Natural killer cell (primary cell): ENCODE data around the gene FBH1. TPM values are rescaled to one million over a fixed set of nuclear protein-coding genes. Genes with fewer than 3 reads are reported as not detected.

Source experiments
- ATAC-seq, 3 donors: fragments of 150-1000 bp in 2 of 3; fragments of 200-7000 bp in 1 of 3; cut with Tn5 transposase; 1 replicate in 1 of 3; 2 replicates in 2 of 3; pipeline ENCODE4 v1.10.0; 2021; ENCODE audit warnings: mild to moderate bottlenecking in 2 of 3, moderate library complexity in 2 of 3
- DNase-seq, 2 donors: peaks; one replicate each; pipeline versions ENCODE4 v3.0.0 to v3.0.0-alpha.2; 2013 to 2021; ENCODE audit warnings: mixed read lengths in 1 of 2
- H3K27ac ChIP-seq: one replicate; pipeline ENCODE4 v1.5.1; 2013; ENCODE audit warnings: mild to moderate bottlenecking, low read length
- H3K27me3 ChIP-seq: one replicate; pipeline ENCODE4 v1.6.1; 2013; ENCODE audit warnings: low read length; ENCODE audit not compliant: control insufficient read depth, insufficient read depth
- H3K36me3 ChIP-seq: one replicate; pipeline ENCODE4 v1.6.1; 2013; ENCODE audit warnings: low read length; ENCODE audit not compliant: control insufficient read depth, insufficient read depth
- H3K4me1 ChIP-seq: one replicate; pipeline ENCODE4 v1.6.1; 2013; ENCODE audit warnings: low read length; ENCODE audit not compliant: control insufficient read depth, insufficient read depth
- H3K4me3 ChIP-seq: one replicate; pipeline ENCODE4 v1.5.1; 2013; ENCODE audit warnings: low read length
- H3K9me3 ChIP-seq: one replicate; pipeline ENCODE4 v1.6.1; 2013; ENCODE audit warnings: low read length; ENCODE audit not compliant: control insufficient read depth, insufficient read depth
- H3K27ac Mint-ChIP-seq, 2 donors: one replicate each; pipeline ENCODE4 v1.8.0; 2022; ENCODE audit warnings: mild to moderate bottlenecking in 2 of 2, mixed read lengths in 2 of 2, moderate library complexity in 1 of 2
- H3K27me3 Mint-ChIP-seq, 2 donors: one replicate each; pipeline ENCODE4 v1.8.0; 2022; ENCODE audit warnings: low read depth in 2 of 2, mixed read lengths in 2 of 2
- H3K36me3 Mint-ChIP-seq: one replicate; pipeline ENCODE4 v1.8.0; 2022; ENCODE audit warnings: mixed read lengths
- H3K4me1 Mint-ChIP-seq, 2 donors: one replicate each; pipeline ENCODE4 v1.8.0; 2022; ENCODE audit warnings: mixed read lengths in 2 of 2
- H3K4me3 Mint-ChIP-seq: one replicate; pipeline ENCODE4 v1.8.0; 2022; ENCODE audit warnings: mild to moderate bottlenecking, moderate library complexity, mixed read lengths
- H3K9me3 Mint-ChIP-seq, 2 donors: one replicate each; pipeline ENCODE4 v1.8.0; 2022; ENCODE audit warnings: mixed read lengths in 2 of 2
- CTCF ChIP-seq: fragments of 200-600 bp; IDR thresholded peaks from one replicate; pipeline ENCODE4 v1.8.0; 2022; ENCODE audit warnings: antibody characterized with exemption
- WGBS: methylation state at CpG from one replicate; pipeline ENCODE4 v1.1.7; 2013; ENCODE audit warnings: missing lambda C conversion rate; ENCODE audit not compliant: insufficient coverage; 5-methylcytosine and 5-hydroxymethylcytosine counted together
- intact Hi-C: fragments of 100-400 bp; cut with micrococcal nuclease; formaldehyde crosslinking; loops from one replicate; pipeline ENCODE4 v1.14.2; 2022
- total RNA-seq, 4 donors: library from RNA; stranded (reverse); fragments of 120-200 nt in 1 of 4; gene quantifications; one replicate each; pipeline versions ENCODE4 v1.2.3 to v1.2.4, GENCODE V29; 2013 to 2022

The FBH1 gene
- total RNA-seq, 3 donors from 2014 or later (not counting 1 experiment from before 2014, with no cell fraction given), result 49.3 to 64.9 (median 62.7) TPM

- Histone ChIP-seq H3K4me1 (peaks cover 25% of the 10 kb centered on the region), H3K27me3 (no peaks in the 10 kb centered on the region), H3K9me3 (no peaks in the 10 kb centered on the region), H3K4me3 (peak overlapping the region; percentile 86), H3K27ac (peak overlapping the region; percentile 58), H3K36me3 (peaks cover 6% of the 10 kb centered on the region)
- WGBS, result under 1% methylated on average over 80 of the region's 80 CpGs
- ATAC-seq (peak; percentile 16 to 35 (median 21)), DNase-seq (peak; percentile 35 to 63)
- Mint-ChIP-seq H3K27ac (peak overlapping the region; percentile 73 to 92), H3K4me1 (peaks cover 29 to 42% of the 10 kb centered on the region in 2 donors), H3K27me3 (no peaks in the 10 kb centered on the region), H3K9me3 (no peaks in the 10 kb centered on the region), H3K4me3 (peak overlapping the region; percentile 93), H3K36me3 (peaks cover 5% of the 10 kb centered on the region)
- intact Hi-C loops, result no loop called here
- TF ChIP-seq CTCF, result no peak
Measured at GRCh38 chr10:5888843-5889623, 1.0 kb upstream of the FBH1 start.

DNA sequence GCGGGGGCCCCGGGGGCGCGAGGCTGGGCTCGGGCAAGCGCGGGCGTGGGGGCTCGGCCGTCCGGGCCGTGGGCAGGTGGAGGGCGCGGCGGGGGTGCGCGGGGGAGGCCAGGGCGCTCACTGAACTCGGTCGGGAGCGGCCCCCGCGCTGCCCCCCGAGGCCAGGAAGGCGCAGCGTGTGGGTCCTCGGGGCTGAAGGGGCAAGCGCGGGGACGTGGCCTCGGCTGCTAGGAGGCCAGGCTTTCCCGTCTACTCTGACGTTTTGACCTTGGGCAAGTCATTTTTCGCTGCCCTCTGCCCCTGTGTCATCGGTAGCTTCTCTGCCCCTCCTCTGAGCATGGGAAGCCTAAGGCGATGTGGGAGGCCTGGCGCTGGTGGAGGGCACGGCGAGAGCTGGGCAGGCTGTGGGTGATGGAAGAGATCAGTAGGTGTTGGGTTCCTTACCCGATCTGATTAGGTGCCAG, 441 bp downstream of the FBH1 start:
- peak in 1 of 2 donors; percentile 41 for DNase-seq
- Histone ChIP-seq H3K4me3 (peak overlapping the region; percentile 45), H3K36me3 (peaks cover 19% of the 10 kb centered on the region), H3K27me3 (no peaks in the 10 kb centered on the region), H3K9me3 (no peaks in the 10 kb centered on the region), H3K4me1 (peaks cover 25% of the 10 kb centered on the region), H3K27ac (no peak overlapping the region)
- intact Hi-C loops, result loop anchor here (2.0 kb wide), 1 partner anchor 78 kb away; the partner anchor contains the start of gene GDI2
- Mint-ChIP-seq H3K27me3 (no peaks in the 10 kb centered on the region), H3K27ac (peak overlapping the region; percentile 74 to 92), H3K4me1 (peaks cover 33 to 47% of the 10 kb centered on the region in 2 donors), H3K9me3 (no peaks in the 10 kb centered on the region), H3K4me3 (peak overlapping the region; percentile 92), H3K36me3 (no peaks in the 10 kb centered on the region)
- WGBS, result under 1% methylated on average over 40 of the region's 40 CpGs
- ATAC-seq, result peak in 1 of 3 donors; percentile 3
- no peak for TF ChIP-seq CTCF

DNA sequence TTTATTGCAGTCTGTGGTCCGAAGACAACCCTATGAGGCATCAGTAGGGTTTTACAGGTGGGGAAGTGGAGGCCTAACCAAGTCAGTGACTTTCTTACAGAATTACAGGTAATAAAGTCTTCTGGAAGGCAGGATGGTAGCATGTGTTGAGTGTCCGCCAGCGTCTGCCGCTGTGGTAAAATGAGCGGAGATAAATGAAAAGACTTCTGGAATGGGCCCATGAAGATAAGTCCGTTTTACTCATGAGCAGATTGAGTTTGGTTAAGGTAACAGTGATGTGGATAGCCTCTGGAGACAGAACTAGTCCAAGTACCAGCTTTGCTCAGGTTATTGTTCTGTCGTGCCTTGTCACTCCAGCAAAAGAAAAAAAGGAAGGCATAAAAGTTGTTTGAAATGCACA, 966 bp downstream of the FBH1 start:
- H3K4me1 Mint-ChIP-seq, result peaks cover 38 to 52% of the 10 kb centered on the region in 2 donors
- no peaks in the 10 kb centered on the region for H3K9me3 Mint-ChIP-seq
- Histone ChIP-seq H3K4me1 (peaks cover 30% of the 10 kb centered on the region), H3K36me3 (peaks cover 17% of the 10 kb centered on the region), H3K4me3 (peak overlapping the region; percentile 45), H3K27me3 (no peaks in the 10 kb centered on the region), H3K27ac (peak overlapping the region; percentile 6), H3K9me3 (no peaks in the 10 kb centered on the region)
- no peaks in the 10 kb centered on the region for H3K27me3 Mint-ChIP-seq
- intact Hi-C loops, result loop anchor here (2.0 kb wide), 1 partner anchor 78 kb away; the partner anchor contains the start of gene GDI2
- H3K27ac Mint-ChIP-seq, result peak overlapping the region; percentile 74 to 92
- H3K36me3 Mint-ChIP-seq, result no peaks in the 10 kb centered on the region
- TF ChIP-seq CTCF, result no peak
- H3K4me3 Mint-ChIP-seq, result peak overlapping the region; percentile 92
- ATAC-seq, result no peak
- no peak for DNase-seq
- 86% methylated on average over 7 of the region's 7 CpGs for WGBS
